Measurements from ENCODE around the gene LBH.

The LBH gene

GRCh38 chr2:30278419-30278818, 47.1 kb downstream of the LBH start:
- DNase-seq, result no peak

GRCh38 chr2:30280596-30281434, 49.5 kb downstream of the LBH start:
- no peak for DNase-seq

GRCh38 chr2:30282081-30282480, 50.7 kb downstream of the LBH start:
- no peak for DNase-seq

- no peak for DNase-seq
Observed at GRCh38 chr2:30282721-30283120, 51.4 kb downstream of the LBH start.

GRCh38 chr2:30283931-30284565, 52.7 kb downstream of the LBH start:
- no peak for DNase-seq

- DNase-seq, result no peak
Observed at GRCh38 chr2:30285758-30286157, 54.4 kb downstream of the LBH start.

- no peak for DNase-seq
Observed at GRCh38 chr2:30287190-30287840, 56.0 kb downstream of the LBH start.

- no peak for DNase-seq
Observed at GRCh38 chr2:30287857-30288513, 56.7 kb downstream of the LBH start.

- DNase-seq, result no peak
Observed at GRCh38 chr2:30288561-30288960, 57.2 kb downstream of the LBH start.

GRCh38 chr2:30293303-30293921, 62.1 kb downstream of the LBH start:
- no peak for DNase-seq

- DNase-seq, result no peak
Observed at GRCh38 chr2:30294133-30294532, 62.8 kb downstream of the LBH start.

GRCh38 chr2:30296496-30296895, 65.2 kb downstream of the LBH start:
- no peak for DNase-seq

GRCh38 chr2:30298302-30298701, 67.0 kb downstream of the LBH start:
- no peak for DNase-seq

GRCh38 chr2:30300122-30300455, 68.8 kb downstream of the LBH start:
- no peak for DNase-seq

- no peak for DNase-seq
Observed at GRCh38 chr2:30300456-30301221, 69.3 kb downstream of the LBH start.

- no peak for DNase-seq
Observed at GRCh38 chr2:30301551-30301950, 70.2 kb downstream of the LBH start.

GRCh38 chr2:30302566-30302965, 71.2 kb downstream of the LBH start:
- DNase-seq, result no peak

- DNase-seq, result no peak
Observed at GRCh38 chr2:30303095-30303494, 71.8 kb downstream of the LBH start.

GRCh38 chr2:30305235-30305634, 73.9 kb downstream of the LBH start:
- DNase-seq, result no peak

GRCh38 chr2:30306522-30306921, 75.2 kb downstream of the LBH start:
- DNase-seq, result no peak

GRCh38 chr2:30308280-30308679, 76.9 kb downstream of the LBH start:
- no peak for DNase-seq

Data from NCI-H1048 (cell line).